Endothelial cell of umbilical vein (primary cell): Measurements from ENCODE around the gene RPL22. TPM values are rescaled to one million over a fixed set of nuclear protein-coding genes. Genes with fewer than 3 reads are reported as not detected.

ENCODE experiments used
- BruUV-seq: library from RNA; stranded (reverse); fragments of 400-500 nt; replicated peaks from 2 replicates; lab custom pipeline; 2021; lab: Mats Ljungman, UMichigan
- CTCF ChIA-PET: fragments of 300-600, 350-600 bp; sonication (Branson Sonifier 250); formaldehyde crosslinking; loops from one replicate; lab custom pipeline; 2021; ENCODE audit warnings: antibody characterized with exemption, inconsistent platforms; lab: Charles Lee
- POLR2A ChIA-PET: fragments of 300-600, 350-600 bp; sonication (Branson Sonifier 250); formaldehyde crosslinking; loops from one replicate; lab custom pipeline; 2021; ENCODE audit warnings: antibody characterized with exemption, inconsistent platforms; lab: Charles Lee
- DNase-seq: peaks from one replicate; pipeline ENCODE4 v3.0.0-alpha.2; 2011; ENCODE audit warnings: low read depth, low spot score
- FAIRE-seq: peaks from 2 replicates; lab custom pipeline; 2011; peaks lifted over from hg19 to GRCh38; lab: Jason Lieb, UNC
- H2AFZ ChIP-seq: 2 replicates; pipeline ENCODE4 v1.6.0; 2012; ENCODE audit warnings: low read depth, low read length, control low read depth, inconsistent platforms
- H3K27ac ChIP-seq: 2 replicates; pipeline ENCODE4 v1.5.1; 2011; ENCODE audit warnings: low read depth, mild to moderate bottlenecking, control low read depth, low read length, moderate library complexity; ENCODE audit not compliant: insufficient read depth
- H3K27me3 ChIP-seq, 2 experiments: 2 replicates each; pipeline versions ENCODE4 v1.6.0 to v1.6.1; 2011; ENCODE audit warnings: low read length in 2 of 2, mixed read lengths in 1 of 2; ENCODE audit not compliant: control insufficient read depth in 2 of 2, insufficient read depth in 2 of 2
- H3K36me3 ChIP-seq, 2 experiments: 2 replicates in 1 of 2; 3 replicates in 1 of 2; pipeline ENCODE4 v1.5.1; 2011; ENCODE audit warnings: low read length in 2 of 2, mild to moderate bottlenecking in 1 of 2, moderate library complexity in 1 of 2; ENCODE audit not compliant: control insufficient read depth in 2 of 2, insufficient read depth in 2 of 2; ENCODE audit errors: extremely low read depth in 1 of 2
- H3K4me1 ChIP-seq: 3 replicates; pipeline ENCODE4 v1.5.1; 2011; ENCODE audit warnings: mild to moderate bottlenecking, low read length; ENCODE audit not compliant: control insufficient read depth, insufficient read depth; ENCODE audit errors: extremely low read depth
- H3K4me2 ChIP-seq: 2 replicates; pipeline ENCODE4 v1.6.1; 2011; ENCODE audit warnings: low read length, control low read depth, mixed read lengths; ENCODE audit not compliant: insufficient read depth
- H3K4me3 ChIP-seq, 3 experiments: fragments of 200-600 bp in 1 of 3; sonication (generic), shearing (Covaris generic) in 1 of 3; replicated peaks in 1 of 3; 2 replicates each; pipeline ENCODE4 v1.5.1; 2011 to 2016; ENCODE audit warnings: control low read depth in 3 of 3, low read length in 3 of 3, mild to moderate bottlenecking in 2 of 3, inconsistent platforms in 1 of 3, low read depth in 1 of 3, moderate library complexity in 1 of 3; ENCODE audit not compliant: insufficient read depth in 1 of 3
- H3K79me2 ChIP-seq: 2 replicates; pipeline ENCODE4 v1.6.0; 2012; ENCODE audit warnings: low read length, inconsistent platforms; ENCODE audit not compliant: control insufficient read depth, insufficient read depth
- H3K9ac ChIP-seq: replicated peaks from 2 replicates; pipeline ENCODE3; 2011; ENCODE audit warnings: low read length, control low read depth; ENCODE audit not compliant: insufficient read depth; ENCODE audit errors: extremely low read depth
- H3K9me1 ChIP-seq: replicated peaks from 3 replicates; pipeline ENCODE4 v1.6.0; 2011; ENCODE audit warnings: mild to moderate bottlenecking, low read length; ENCODE audit not compliant: control insufficient read depth, insufficient read depth; ENCODE audit errors: extremely low read depth
- H3K9me3 ChIP-seq: replicated peaks from 2 replicates; pipeline ENCODE4 v1.5.1; 2012; ENCODE audit warnings: low read length, inconsistent platforms; ENCODE audit not compliant: control insufficient read depth, insufficient read depth
- H4K20me1 ChIP-seq: replicated peaks from 2 replicates; pipeline ENCODE3; 2011; ENCODE audit warnings: mild to moderate bottlenecking, low read length; ENCODE audit not compliant: control insufficient read depth, insufficient read depth; ENCODE audit errors: extremely low read depth
- EZH2 ChIP-seq: IDR thresholded peaks from 2 replicates; pipeline ENCODE4 v1.6.1; 2012; ENCODE audit warnings: borderline replicate concordance, low read depth, mild to moderate bottlenecking, moderate library complexity, low read length, inconsistent platforms; ENCODE audit not compliant: severe bottlenecking
- FOS ChIP-seq: IDR thresholded peaks from 2 replicates; pipeline ENCODE4 v1.6.1; 2011; ENCODE audit warnings: mild to moderate bottlenecking, low read length, moderate library complexity, borderline replicate concordance; ENCODE audit not compliant: insufficient read depth
- GATA2 ChIP-seq: IDR thresholded peaks from 2 replicates; pipeline ENCODE4 v1.7.0; 2011; ENCODE audit warnings: low read depth, mild to moderate bottlenecking, moderate library complexity, mixed read lengths, low read length; ENCODE audit not compliant: insufficient read length, insufficient read depth
- JUN ChIP-seq: IDR thresholded peaks from 2 replicates; pipeline ENCODE4 v1.6.1; 2011; ENCODE audit warnings: borderline replicate concordance, low read depth; ENCODE audit not compliant: insufficient read length, insufficient read depth
- MYC ChIP-seq: IDR thresholded peaks from one replicate; pipeline ENCODE4 v1.6.1; 2011; ENCODE audit warnings: mild to moderate bottlenecking, low read depth, low read length
- POLR2A ChIP-seq: IDR thresholded peaks from 2 replicates; pipeline ENCODE4 v1.6.1; 2012; ENCODE audit warnings: low read depth, mild to moderate bottlenecking, control low read depth, low read length
- POLR2AphosphoS5 ChIP-seq: IDR thresholded peaks from 2 replicates; pipeline ENCODE4 v1.6.1; 2012; ENCODE audit warnings: low read depth, mild to moderate bottlenecking, control low read depth, low read length, moderate library complexity; ENCODE audit not compliant: insufficient read depth
- dilution Hi-C: fragments of 300-500 bp; cut with MboI; formaldehyde crosslinking; loops from one replicate; pipeline ENCODE4 v1.15.0; 2019; ENCODE audit warnings: low sequenced_read_pairs; ENCODE audit not compliant: extremely low pct_ligation_motif_present
- intact Hi-C: fragments of 100-400 bp; cut with micrococcal nuclease; formaldehyde crosslinking; loops from one replicate; pipeline ENCODE4 v1.10.0; 2022
- polyA plus RNA-seq, 4 experiments: library from polyadenylated mRNA; depleted of rRNA in 3 of 4; stranded (reverse) in 3 of 4; unstranded in 1 of 4; fragments of >200 nt; gene quantifications; 2 replicates each; pipeline versions ENCODE4 v1.2.1 to v1.2.3, GENCODE V29; 2011 to 2012; ENCODE audit warnings: missing spikeins in 1 of 4
- total RNA-seq: library from RNA; stranded (reverse); gene quantifications from 2 replicates; pipeline ENCODE4 v1.2.3, GENCODE V29; 2021
- TF ChIP-seq, protein P1 (sequence below): IDR thresholded peaks from 2 replicates; pipeline ENCODE4 v1.6.1; 2011; ENCODE audit not compliant: insufficient read depth, insufficient read length
- TF ChIP-seq, protein P2 (sequence below), 2 donors: IDR thresholded peaks; 1 replicate in 1 of 2; 2 replicates in 1 of 2; pipeline ENCODE4 v1.5.1; 2011; ENCODE audit warnings: low read length in 2 of 2, mild to moderate bottlenecking in 2 of 2, moderate library complexity in 2 of 2, control low read depth in 1 of 2, inconsistent platforms in 1 of 2, low read depth in 1 of 2; ENCODE audit not compliant: insufficient read depth in 1 of 2; ENCODE audit errors: extremely low read depth in 1 of 2

The RPL22 gene
- total and polyA plus RNA-seq, 2 donors (not counting 3 experiments of a cell fraction or from before 2014, with no cell fraction given): 71.2 to 343 TPM

DNA sequence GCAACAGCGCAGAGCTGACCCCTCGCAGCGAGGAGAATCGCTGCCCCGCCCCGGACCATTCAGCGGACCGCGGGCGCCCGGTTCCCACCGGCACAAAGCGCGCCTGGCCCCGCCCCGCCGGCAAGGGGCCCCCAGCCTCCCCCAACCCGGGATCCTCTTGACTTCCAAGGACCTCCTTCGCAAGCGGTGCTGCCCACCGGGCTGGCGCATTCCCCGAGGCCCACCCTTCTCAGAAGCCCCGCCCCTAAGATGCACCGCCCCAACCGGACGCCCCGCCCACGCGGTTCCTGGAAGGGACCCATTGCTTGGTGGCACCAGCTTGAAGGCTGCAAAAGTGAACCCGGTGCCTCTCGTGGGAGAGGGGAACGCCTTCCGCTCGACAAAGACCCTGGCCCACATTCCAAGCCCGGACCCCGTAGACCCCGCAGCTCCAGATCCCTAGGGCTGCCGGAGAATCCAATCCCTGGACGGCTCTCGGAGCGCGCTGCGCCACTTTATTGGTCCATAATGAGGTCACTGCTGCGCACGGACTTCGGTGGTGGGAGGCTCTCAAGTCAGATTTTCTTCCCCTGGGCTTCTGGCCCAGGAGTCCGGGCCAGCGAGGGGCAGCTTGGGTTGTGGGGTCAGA, 46.6 kb upstream of the RPL22 start:
- Histone ChIP-seq H3K9me3 (no peaks in the 10 kb centered on the region), H4K20me1 (no peaks in the 10 kb centered on the region), H3K4me1 (peaks cover 5% of the 10 kb centered on the region), H3K27ac (no peak overlapping the region), H3K36me3 (no peaks in the 10 kb centered on the region), H3K4me3 (peak overlapping the region in 2 of 3 experiments; percentile 15 to 28), H3K79me2 (no peaks in the 10 kb centered on the region), H3K27me3 (peaks cover 31 to 45% of the 10 kb centered on the region in 2 experiments), H3K9ac (no peak overlapping the region), H3K9me1 (no peaks in the 10 kb centered on the region), H2AFZ (no peak overlapping the region), H3K4me2 (no peak overlapping the region)
- no TSS peak for BruUV-seq
- TF ChIP-seq, protein P1, sequence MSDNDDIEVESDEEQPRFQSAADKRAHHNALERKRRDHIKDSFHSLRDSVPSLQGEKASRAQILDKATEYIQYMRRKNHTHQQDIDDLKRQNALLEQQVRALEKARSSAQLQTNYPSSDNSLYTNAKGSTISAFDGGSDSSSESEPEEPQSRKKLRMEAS: no peak
- no peak for TF ChIP-seq MYC
- DNase-seq: no peak
- dilution Hi-C loops: no loop called here
- FAIRE-seq: peak; percentile 62
- ChIA-PET CTCF (interaction anchor here (0.6 to 7.8 kb wide), 48 partner anchors 10 to 400 kb away, joined by 3 to 208 read pairs (median 5); partner anchors contain the start of genes ACOT7, GPR153, ICMT and PLEKHG5), POLR2A (interaction anchor here (0.6 kb wide), 1 partner anchor 38 kb away, joined by 6 read pairs; no protein-coding TSS in a partner anchor)
- intact Hi-C loops: loop anchor here (1.0 kb wide), 10 partner anchors 14 to 205 kb away; no protein-coding TSS in a partner anchor

DNA sequence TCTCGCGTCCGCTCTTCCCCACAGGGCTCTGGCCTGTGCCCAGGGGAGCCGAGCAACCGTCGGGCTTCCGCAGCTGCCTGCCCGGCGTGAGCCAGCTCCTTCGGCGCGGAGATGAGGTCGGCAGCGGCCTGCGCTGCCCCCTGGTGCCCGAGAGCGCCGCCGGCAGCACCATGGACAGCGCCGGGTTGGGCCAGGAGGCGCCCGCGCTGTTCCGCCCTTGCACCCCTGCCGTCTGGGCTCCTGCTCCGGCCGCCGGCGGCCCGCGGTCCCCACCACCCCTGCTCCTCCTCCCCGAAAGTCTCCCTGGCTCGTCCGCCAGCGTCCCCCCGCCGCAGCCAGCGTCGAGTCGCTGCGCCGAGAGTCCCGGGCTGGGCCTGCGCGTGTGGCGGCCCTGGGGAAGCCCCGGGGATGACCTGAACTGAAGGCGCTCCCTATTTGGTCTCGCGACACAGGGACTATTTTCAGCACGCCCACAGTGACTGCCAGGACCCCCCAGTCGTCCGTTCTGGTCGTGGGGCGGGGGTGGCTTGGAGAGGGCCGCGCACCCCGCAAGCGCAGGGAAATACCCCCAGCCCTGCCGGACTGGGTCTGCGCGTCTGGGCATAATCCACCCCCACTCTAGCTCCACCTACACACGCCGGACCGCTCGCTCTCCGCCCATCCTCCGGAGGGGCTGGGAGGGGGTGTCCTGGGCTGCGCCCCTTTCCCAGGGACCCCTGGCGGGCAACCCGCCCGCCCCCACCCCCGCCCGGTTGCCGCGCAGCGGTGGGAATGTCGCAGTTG, 45.9 kb upstream of the RPL22 start:
- FAIRE-seq (peak; percentile 81), DNase-seq (peak; percentile 66)
- Histone ChIP-seq H4K20me1 (no peaks in the 10 kb centered on the region), H3K4me2 (peak overlapping the region; percentile 47), H3K4me1 (peaks cover 5% of the 10 kb centered on the region), H3K9ac (no peak overlapping the region), H2AFZ (peak overlapping the region; percentile 61), H3K27me3 (peaks cover 33 to 50% of the 10 kb centered on the region in 2 experiments), H3K79me2 (no peaks in the 10 kb centered on the region), H3K36me3 (no peaks in the 10 kb centered on the region), H3K9me3 (no peaks in the 10 kb centered on the region), H3K27ac (no peak overlapping the region), H3K4me3 (peak overlapping the region; percentile 5 to 28 (median 15)), H3K9me1 (no peaks in the 10 kb centered on the region)
- TF ChIP-seq, protein P2, sequence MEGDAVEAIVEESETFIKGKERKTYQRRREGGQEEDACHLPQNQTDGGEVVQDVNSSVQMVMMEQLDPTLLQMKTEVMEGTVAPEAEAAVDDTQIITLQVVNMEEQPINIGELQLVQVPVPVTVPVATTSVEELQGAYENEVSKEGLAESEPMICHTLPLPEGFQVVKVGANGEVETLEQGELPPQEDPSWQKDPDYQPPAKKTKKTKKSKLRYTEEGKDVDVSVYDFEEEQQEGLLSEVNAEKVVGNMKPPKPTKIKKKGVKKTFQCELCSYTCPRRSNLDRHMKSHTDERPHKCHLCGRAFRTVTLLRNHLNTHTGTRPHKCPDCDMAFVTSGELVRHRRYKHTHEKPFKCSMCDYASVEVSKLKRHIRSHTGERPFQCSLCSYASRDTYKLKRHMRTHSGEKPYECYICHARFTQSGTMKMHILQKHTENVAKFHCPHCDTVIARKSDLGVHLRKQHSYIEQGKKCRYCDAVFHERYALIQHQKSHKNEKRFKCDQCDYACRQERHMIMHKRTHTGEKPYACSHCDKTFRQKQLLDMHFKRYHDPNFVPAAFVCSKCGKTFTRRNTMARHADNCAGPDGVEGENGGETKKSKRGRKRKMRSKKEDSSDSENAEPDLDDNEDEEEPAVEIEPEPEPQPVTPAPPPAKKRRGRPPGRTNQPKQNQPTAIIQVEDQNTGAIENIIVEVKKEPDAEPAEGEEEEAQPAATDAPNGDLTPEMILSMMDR (IDR thresholded peaks at IDR 0.05; ENCODE audit: extremely low read depth in 1 of 2, insufficient read depth in 1 of 2, low read depth in 1 of 2, low read length in 2 of 2): peak; percentile 85 to 95
- TF ChIP-seq, protein P1: no peak
- TF ChIP-seq FOS (no peak), MYC (no peak), GATA2 (no peak), JUN (no peak), EZH2 (no peak), POLR2AphosphoS5 (peak; percentile 55), POLR2A (no peak)
- no TSS peak for BruUV-seq
- CTCF ChIA-PET: interaction anchor here (0.6 to 7.8 kb wide), 73 partner anchors 10 to 401 kb away, joined by 3 to 208 read pairs (median 5); partner anchors contain the start of genes ACOT7, GPR153, ICMT and PLEKHG5
- dilution Hi-C loops (no loop called here), intact Hi-C loops (loop anchor here (1.0 kb wide), 5 partner anchors 40 to 204 kb away; no protein-coding TSS in a partner anchor)
- POLR2A ChIA-PET: interaction anchor here (0.6 to 1.1 kb wide), 2 partner anchors 38 to 40 kb away, joined by 3 to 6 read pairs; no protein-coding TSS in a partner anchor
